Liver (tissue), 9 donors: ENCODE results near the gene BCL6B. TPM values are rescaled to one million over a fixed set of nuclear protein-coding genes. Genes with fewer than 3 reads are reported as not detected.

ENCODE experiments used
- DNase-seq: peaks from one replicate; pipeline ENCODE4 v3.0.0-alpha.2; 2017; ENCODE audit warnings: low spot score
- H3K27ac ChIP-seq, 2 donors: one replicate each; pipeline ENCODE4 v1.7.0; 2013; ENCODE audit warnings: inconsistent platforms in 2 of 2, low read length in 2 of 2, control low read depth in 1 of 2, low read depth in 1 of 2, mild to moderate bottlenecking in 1 of 2
- H3K27me3 ChIP-seq, 4 donors: one replicate each; pipeline versions ENCODE4 v1.6.1 to v1.7.0; 2013; ENCODE audit warnings: low read length in 3 of 4, inconsistent platforms in 1 of 4, mild to moderate bottlenecking in 1 of 4, moderate library complexity in 1 of 4; ENCODE audit not compliant: control insufficient read depth in 4 of 4, insufficient read depth in 4 of 4
- H3K36me3 ChIP-seq, 4 donors: one replicate each; pipeline versions ENCODE4 v1.6.1 to v1.7.0; 2013; ENCODE audit warnings: low read length in 3 of 4, mild to moderate bottlenecking in 3 of 4, low read depth in 1 of 4, moderate library complexity in 1 of 4; ENCODE audit not compliant: control insufficient read depth in 4 of 4, insufficient read depth in 3 of 4
- H3K4me1 ChIP-seq, 4 donors: one replicate each; pipeline versions ENCODE4 v1.6.1 to v1.7.0; 2013; ENCODE audit warnings: low read length in 3 of 4, mild to moderate bottlenecking in 3 of 4, moderate library complexity in 1 of 4; ENCODE audit not compliant: control insufficient read depth in 4 of 4, insufficient read depth in 4 of 4
- H3K4me3 ChIP-seq, 3 donors: one replicate each; pipeline versions ENCODE4 v1.6.1 to v1.7.0; 2013; ENCODE audit warnings: low read length in 3 of 3, control low read depth in 1 of 3, low read depth in 1 of 3, mild to moderate bottlenecking in 1 of 3
- H3K9ac ChIP-seq, 2 donors: one replicate each; pipeline ENCODE4 v1.7.0; 2013; ENCODE audit warnings: low read length in 2 of 2, mild to moderate bottlenecking in 2 of 2, moderate library complexity in 2 of 2, control low read depth in 1 of 2, low read depth in 1 of 2
- H3K9me3 ChIP-seq, 4 donors: one replicate each; pipeline versions ENCODE4 v1.6.1 to v1.7.0; 2013; ENCODE audit warnings: low read length in 3 of 4; ENCODE audit not compliant: control insufficient read depth in 4 of 4
- ATF3 ChIP-seq: IDR thresholded peaks from 2 replicates; pipeline ENCODE4 v1.6.1; 2016; ENCODE audit warnings: antibody characterized with exemption
- CTCF ChIP-seq: fragments of 150-350 bp; IDR thresholded peaks from 2 replicates; pipeline ENCODE4 v1.5.1; 2017; ENCODE audit warnings: improper control_type of control experiment, low read depth, low read length; ENCODE audit not compliant: missing input control
- EGR1 ChIP-seq, 2 donors: IDR thresholded peaks; 2 replicates each; pipeline ENCODE4 v1.6.1; 2016 to 2018; ENCODE audit warnings: antibody characterized with exemption in 2 of 2, low read depth in 2 of 2
- FOXA2 ChIP-seq: IDR thresholded peaks from 2 replicates; pipeline ENCODE4 v1.6.1; 2016; ENCODE audit warnings: antibody characterized with exemption
- GABPA ChIP-seq, 2 donors: IDR thresholded peaks in 1 of 2; conservative IDR thresholded peaks in 1 of 2; 2 replicates each; pipeline ENCODE4 v1.6.1; 2016; ENCODE audit warnings: antibody characterized with exemption in 2 of 2, mild to moderate bottlenecking in 1 of 2, moderate library complexity in 1 of 2
- HNF4A ChIP-seq, 2 donors: conservative IDR thresholded peaks; 2 replicates each; pipeline ENCODE4 v1.6.1; 2016; ENCODE audit warnings: antibody characterized with exemption in 2 of 2, mild to moderate bottlenecking in 2 of 2
- HNF4G ChIP-seq: IDR thresholded peaks from 2 replicates; pipeline ENCODE4 v1.6.1; 2016; ENCODE audit warnings: antibody characterized with exemption
- JUND ChIP-seq, 2 donors: IDR thresholded peaks; 2 replicates each; pipeline ENCODE4 v1.6.1; 2016; ENCODE audit warnings: antibody characterized with exemption in 2 of 2
- MAX ChIP-seq: IDR thresholded peaks from 2 replicates; pipeline ENCODE4 v1.6.1; 2016; ENCODE audit warnings: antibody characterized with exemption
- NR2F2 ChIP-seq: IDR thresholded peaks from 2 replicates; pipeline ENCODE4 v1.6.1; 2016; ENCODE audit warnings: antibody characterized with exemption
- RAD21 ChIP-seq, 2 donors: IDR thresholded peaks; 2 replicates each; pipeline ENCODE4 v1.6.1; 2016; ENCODE audit warnings: antibody characterized with exemption in 2 of 2, mild to moderate bottlenecking in 2 of 2
- REST ChIP-seq: IDR thresholded peaks from 2 replicates; pipeline ENCODE4 v1.6.1; 2016; ENCODE audit warnings: antibody characterized with exemption, mild to moderate bottlenecking
- RXRA ChIP-seq, 2 donors: IDR thresholded peaks; 2 replicates each; pipeline ENCODE4 v1.6.1; 2017 to 2018; ENCODE audit warnings: antibody characterized with exemption in 2 of 2, mild to moderate bottlenecking in 1 of 2
- SP1 ChIP-seq: IDR thresholded peaks from 2 replicates; pipeline ENCODE4 v1.6.1; 2018; ENCODE audit warnings: antibody characterized with exemption, mild to moderate bottlenecking
- TAF1 ChIP-seq: conservative IDR thresholded peaks from 2 replicates; pipeline ENCODE4 v1.6.1; 2016; ENCODE audit warnings: antibody characterized with exemption, mild to moderate bottlenecking
- ZBTB33 ChIP-seq: IDR thresholded peaks from 2 replicates; pipeline ENCODE4 v1.6.1; 2016; ENCODE audit warnings: antibody characterized with exemption
- WGBS: extraction: QIAGEN DNeasy Blood & Tissue Kit; methylation state at CpG from one replicate; pipeline ENCODE4 v1.1.7; 2013; 5-methylcytosine and 5-hydroxymethylcytosine counted together
- polyA plus RNA-seq, 2 donors: library from polyadenylated mRNA; stranded (reverse) in 1 of 2; unstranded in 1 of 2; fragments of 200-250 nt in 1 of 2; fragments of >200 nt in 1 of 2; fragmentation: Nextera tagmentation in 1 of 2; extraction: Ambion mirVana in 1 of 2; gene quantifications; one replicate each; pipeline versions ENCODE4 v1.2.1 to v1.2.3, GENCODE V29; 2013 to 2015
- total RNA-seq, 2 donors: library from RNA; depleted of rRNA; stranded (reverse); fragments of >200 nt; gene quantifications; one replicate each; pipeline ENCODE4 v1.2.3, GENCODE V29; 2014
- donor health status: healthy.
- donor health status: healthy.
- donor health status: healthy.
- donor health status: healthy.
- donor health status: healthy.

Gene BCL6B
- total and polyA plus RNA-seq, 4 donors: 1.1 to 5.7 (median 1.8) TPM

- no peak overlapping the region for H3K9ac ChIP-seq
- peaks cover 0 to 1% (median 0%) of the 10 kb centered on the region in 4 donors for H3K36me3 ChIP-seq
- DNase-seq: no peak
- H3K27me3 ChIP-seq: no peaks in the 10 kb centered on the region
- no peak overlapping the region for H3K4me3 ChIP-seq
- H3K4me1 ChIP-seq: peaks cover 0 to 9% (median 3%) of the 10 kb centered on the region in 4 donors
- 79% methylated on average over 13 of the region's 13 CpGs for WGBS
- TF ChIP-seq TAF1: no peak
- TF ChIP-seq HNF4A (conservative IDR thresholded peaks at IDR 0.05): no peak
- peak; percentile 16 for TF ChIP-seq NR2F2
- no peak for TF ChIP-seq CTCF
- no peaks in the 10 kb centered on the region for H3K9me3 ChIP-seq
- H3K27ac ChIP-seq: no peak overlapping the region
Measured at GRCh38 chr17:7027335-7027734, 4.5 kb downstream of the BCL6B start.

- WGBS: 94% methylated on average over 3 of the region's 3 CpGs
- TF ChIP-seq RXRA (IDR thresholded peaks at IDR 0.05) (no peak), EGR1 (IDR thresholded peaks at IDR 0.05; ENCODE audit: low read depth in 2 of 2) (no peak), GABPA (IDR thresholded peaks at IDR 0.05 in 1 of 2, conservative IDR thresholded peaks at IDR 0.05 in 1 of 2) (no peak), MAX (no peak), JUND (IDR thresholded peaks at IDR 0.05) (no peak), REST (no peak), ZBTB33 (no peak), SP1 (no peak), HNF4A (conservative IDR thresholded peaks at IDR 0.05) (no peak), CTCF (no peak), ATF3 (no peak), HNF4G (no peak), NR2F2 (no peak), FOXA2 (no peak), RAD21 (IDR thresholded peaks at IDR 0.05) (no peak)
- Histone ChIP-seq H3K9ac (no peak overlapping the region), H3K4me3 (no peak overlapping the region), H3K27ac (peak overlapping the region in 1 of 2 donors; percentile 23), H3K9me3 (no peaks in the 10 kb centered on the region), H3K27me3 (no peaks in the 10 kb centered on the region), H3K4me1 (no peaks in the 10 kb centered on the region), H3K36me3 (peaks cover 0 to 1% (median 0%) of the 10 kb centered on the region in 4 donors)
- no peak for DNase-seq
Measured at GRCh38 chr17:7029096-7029495, 6.2 kb downstream of the BCL6B start.
